Smooth muscle cell (in vitro differentiated cells): ENCODE data around the gene ZNF439. TPM values are rescaled to one million over a fixed set of nuclear protein-coding genes. Genes with fewer than 3 reads are reported as not detected.

Experiments
- DNase-seq: peaks from one replicate; lab custom pipeline; 2025; ENCODE audit not compliant: unreplicated experiment; lab: John Stamatoyannopoulos, UW
- H2AFZ ChIP-seq: fragments of 200-600 bp; sonication (generic); 2 replicates; pipeline ENCODE4 v1.6.0; 2016; ENCODE audit warnings: antibody characterized with exemption, low read depth, mild to moderate bottlenecking
- H3F3A ChIP-seq: fragments of 200-600 bp; sonication (generic); 2 replicates; pipeline ENCODE4 v1.6.0; 2017; ENCODE audit warnings: antibody characterized with exemption, low read depth
- H3K27ac ChIP-seq: fragments of 200-600 bp; sonication (generic); 2 replicates; pipeline ENCODE4 v1.5.1; 2016; ENCODE audit warnings: low read depth, mild to moderate bottlenecking
- H3K27me3 ChIP-seq: fragments of 200-600 bp; sonication (generic); 2 replicates; pipeline ENCODE4 v1.6.1; 2016; ENCODE audit warnings: low read depth, mild to moderate bottlenecking
- H3K36me3 ChIP-seq: fragments of 200-600 bp; sonication (generic); 2 replicates; pipeline ENCODE4 v1.5.1; 2016; ENCODE audit warnings: low read depth
- H3K4me1 ChIP-seq: fragments of 200-600 bp; sonication (generic); 2 replicates; pipeline ENCODE4 v1.5.1; 2016; ENCODE audit warnings: low read depth
- H3K4me2 ChIP-seq: fragments of 200-600 bp; sonication (generic); 2 replicates; pipeline ENCODE4 v1.6.0; 2016; ENCODE audit warnings: mild to moderate bottlenecking
- H3K4me3 ChIP-seq: fragments of 200-600 bp; sonication (generic); 2 replicates; pipeline ENCODE4 v1.5.1; 2016; ENCODE audit warnings: mild to moderate bottlenecking
- H3K79me2 ChIP-seq: fragments of 200-600 bp; sonication (generic); 2 replicates; pipeline ENCODE4 v1.6.0; 2016; ENCODE audit warnings: low read depth, mild to moderate bottlenecking
- H3K9ac ChIP-seq: fragments of 200-600 bp; sonication (generic); 2 replicates; pipeline ENCODE4 v1.6.0; 2016; ENCODE audit warnings: low read depth
- H3K9me3 ChIP-seq: fragments of 200-600 bp; sonication (generic); replicated peaks from 2 replicates; pipeline ENCODE4 v1.5.1; 2016; ENCODE audit warnings: low read depth
- H4K20me1 ChIP-seq: fragments of 200-600 bp; sonication (generic); 2 replicates; pipeline ENCODE4 v1.6.0; 2016; ENCODE audit warnings: low read depth
- CTCF ChIP-seq: fragments of 200-600 bp; sonication (generic); IDR thresholded peaks from 2 replicates; pipeline ENCODE4 v1.5.1; 2017; ENCODE audit warnings: borderline replicate concordance, mild to moderate bottlenecking, antibody characterized with exemption; ENCODE audit not compliant: insufficient read depth, poor library complexity, severe bottlenecking
- WGBS: methylation state at CpG from one replicate; pipeline ENCODE4 v1.1.7; 2016; ENCODE audit warnings: low lambda C conversion rate; 5-methylcytosine and 5-hydroxymethylcytosine counted together
- polyA plus RNA-seq: library from polyadenylated mRNA; unstranded; fragments of >200 nt; fragmentation: Nextera tagmentation; extraction: Ambion mirVana; gene quantifications from 2 replicates; pipeline ENCODE4 v1.2.1, GENCODE V29; 2016
- total RNA-seq: library from RNA; depleted of rRNA; stranded (reverse); fragments of >200 nt; gene quantifications from 2 replicates; pipeline ENCODE4 v1.2.3, GENCODE V29; 2014

The ZNF439 gene
- total RNA-seq (1.9 and 2.6 TPM in 2 replicates), polyA plus RNA-seq (1.4 and 3.2 TPM in 2 replicates)

- H3K27ac ChIP-seq, result no peak within 1 kb of the TSS
- H3K4me1 ChIP-seq, result no peaks in the 10 kb centered on the region
- peak within 1 kb of the TSS; percentile 82 for H2AFZ ChIP-seq
- no peaks in the 10 kb centered on the region for H3K27me3 ChIP-seq
- 51% methylated on average over 57 of the region's 59 CpGs for WGBS
- no peaks in the 10 kb centered on the region for H3K9me3 ChIP-seq
- peak within 1 kb of the TSS; percentile 59 for H3K4me3 ChIP-seq
- no peaks in the 10 kb centered on the region for H4K20me1 ChIP-seq
- no peak within 1 kb of the TSS for H3K9ac ChIP-seq
- no peaks in the 10 kb centered on the region for H3K79me2 ChIP-seq
- H3K4me2 ChIP-seq, result peak within 1 kb of the TSS; percentile 82
- H3K36me3 ChIP-seq, result no peaks in the 10 kb centered on the region
- no peak for TF ChIP-seq CTCF
- no peak for DNase-seq
- H3F3A ChIP-seq, result no peaks in the 10 kb centered on the region
Observed at GRCh38 chr19:11848594-11849469, at the start of gene ZNF439. TSS of gene ZNF439 (plus strand) at chr19:11848726. CDS start at chr19:11848868, 142 bp downstream.

GRCh38 chr19:11806354-11807098 is 42.0 kb upstream of the ZNF439 start:
- H3K36me3 ChIP-seq, result peaks cover 44% of the 10 kb centered on the region
- H4K20me1 ChIP-seq, result no peaks in the 10 kb centered on the region
- no peaks in the 10 kb centered on the region for H3K79me2 ChIP-seq
- WGBS, result 91% methylated on average over 11 of the region's 11 CpGs
- peaks cover 32% of the 10 kb centered on the region for H3K9me3 ChIP-seq
- no peaks in the 10 kb centered on the region for H3K27me3 ChIP-seq
- TF ChIP-seq CTCF, result no peak
- no peak overlapping the region for H3K27ac ChIP-seq
- no peaks in the 10 kb centered on the region for H3F3A ChIP-seq
- no peak overlapping the region for H3K4me2 ChIP-seq
- no peak for DNase-seq
- H3K4me1 ChIP-seq, result no peaks in the 10 kb centered on the region
- no peak overlapping the region for H3K4me3 ChIP-seq
- H3K9ac ChIP-seq, result no peak overlapping the region
- no peak overlapping the region for H2AFZ ChIP-seq

GRCh38 chr19:11807099-11807380 is 41.5 kb upstream of the ZNF439 start:
- no peak overlapping the region for H3K4me3 ChIP-seq
- H3K79me2 ChIP-seq, result no peaks in the 10 kb centered on the region
- no peaks in the 10 kb centered on the region for H3K4me1 ChIP-seq
- H4K20me1 ChIP-seq, result no peaks in the 10 kb centered on the region
- no peak overlapping the region for H2AFZ ChIP-seq
- peaks cover 44% of the 10 kb centered on the region for H3K36me3 ChIP-seq
- H3K27me3 ChIP-seq, result no peaks in the 10 kb centered on the region
- no peak overlapping the region for H3K9ac ChIP-seq
- no peak overlapping the region for H3K4me2 ChIP-seq
- WGBS, result 94% methylated on average over 2 of the region's 2 CpGs
- no peak overlapping the region for H3K27ac ChIP-seq
- TF ChIP-seq CTCF, result no peak
- peaks cover 32% of the 10 kb centered on the region for H3K9me3 ChIP-seq
- no peaks in the 10 kb centered on the region for H3F3A ChIP-seq
- no peak for DNase-seq

GRCh38 chr19:11813703-11814028 is 34.9 kb upstream of the ZNF439 start:
- Histone ChIP-seq H3K9me3 (no peaks in the 10 kb centered on the region), H3K36me3 (no peaks in the 10 kb centered on the region), H3K27me3 (no peaks in the 10 kb centered on the region), H4K20me1 (no peaks in the 10 kb centered on the region), H3K4me3 (peak overlapping the region; percentile 66), H3K27ac (no peak overlapping the region), H3K79me2 (peaks cover 29% of the 10 kb centered on the region), H3K9ac (no peak overlapping the region), H3K4me1 (peaks cover 4% of the 10 kb centered on the region), H3K4me2 (peak overlapping the region; percentile 90), H3F3A (peaks cover 2% of the 10 kb centered on the region), H2AFZ (peak overlapping the region; percentile 73)
- TF ChIP-seq CTCF, result no peak
- WGBS, result 11% methylated on average over 6 of the region's 6 CpGs
- no peak for DNase-seq
